T-cell (primary cell): ENCODE results near the gene TRIM9. TPM values are rescaled to one million over a fixed set of nuclear protein-coding genes. Genes with fewer than 3 reads are reported as not detected.

Source experiments
- ATAC-seq, 4 experiments: fragments of 200-7000 bp in 3 of 4; fragments of 150-1000 bp in 1 of 4; cut with Tn5 transposase; replicated peaks in 1 of 4; 1 replicate in 3 of 4; 2 replicates in 1 of 4; pipeline ENCODE4 v1.10.0; 2021; ENCODE audit warnings: moderate library complexity in 3 of 4, mild to moderate bottlenecking in 2 of 4, moderate number of reproducible peaks in 1 of 4
- CTCF ChIA-PET, 2 donors: fragments of 300-600 bp; sonication (Branson Sonifier 250); formaldehyde crosslinking; loops; one replicate each; lab custom pipeline; 2022; ENCODE audit warnings: antibody characterized with exemption in 2 of 2; lab: Charles Lee
- POLR2A ChIA-PET, 2 donors: fragments of 300-600 bp; sonication (Branson Sonifier 250); formaldehyde crosslinking; loops; one replicate each; lab custom pipeline; 2022; ENCODE audit warnings: antibody characterized with exemption in 2 of 2; lab: Charles Lee
- DNase-seq, 35 experiments: peaks; one replicate each; pipeline versions ENCODE4 v3.0.0 to v3.0.0-alpha.2; 2013 to 2023
- H3K27ac ChIP-seq: one replicate; pipeline ENCODE4 v1.5.1; 2013; ENCODE audit warnings: low read length
- H3K27me3 ChIP-seq, 2 experiments: replicated peaks in 1 of 2; 1 replicate in 1 of 2; 2 replicates in 1 of 2; pipeline versions ENCODE4 v1.6.1 to v1.7.0; 2013; ENCODE audit warnings: low read length in 1 of 2, mixed read lengths in 1 of 2; ENCODE audit not compliant: control insufficient read depth in 2 of 2, insufficient read depth in 2 of 2; ENCODE audit errors: extremely low read depth in 1 of 2
- H3K36me3 ChIP-seq, 2 donors: 1 replicate in 1 of 2; 2 replicates in 1 of 2; pipeline versions ENCODE4 v1.6.1 to v1.7.0; 2013; ENCODE audit warnings: low read length in 1 of 2; ENCODE audit not compliant: control insufficient read depth in 2 of 2, insufficient read depth in 1 of 2; ENCODE audit errors: extremely low read depth in 1 of 2
- H3K4me1 ChIP-seq, 2 experiments: 1 replicate in 1 of 2; 2 replicates in 1 of 2; pipeline versions ENCODE4 v1.6.1 to v1.7.0; 2013; ENCODE audit warnings: low read length in 2 of 2, mixed read lengths in 1 of 2; ENCODE audit not compliant: insufficient read depth in 2 of 2, control insufficient read depth in 1 of 2; ENCODE audit errors: extremely low read depth in 1 of 2
- H3K4me3 ChIP-seq, 2 donors: 1 replicate in 1 of 2; 2 replicates in 1 of 2; pipeline versions ENCODE4 v1.5.1 to v1.7.0; 2013; ENCODE audit warnings: mild to moderate bottlenecking in 2 of 2, low read length in 1 of 2, moderate library complexity in 1 of 2; ENCODE audit not compliant: control insufficient read depth in 1 of 2; ENCODE audit errors: extremely low read depth in 1 of 2
- H3K9me3 ChIP-seq: 2 replicates; pipeline ENCODE4 v1.7.0; 2013
- H3K27ac Mint-ChIP-seq, 2 donors: one replicate each; pipeline ENCODE4 v1.8.0; 2020 to 2021; ENCODE audit warnings: mild to moderate bottlenecking in 2 of 2, mixed read lengths in 2 of 2
- H3K27me3 Mint-ChIP-seq, 2 donors: one replicate each; pipeline ENCODE4 v1.8.0; 2021 to 2022; ENCODE audit warnings: mixed read lengths in 2 of 2
- H3K36me3 Mint-ChIP-seq: one replicate; pipeline ENCODE4 v1.8.0; 2021; ENCODE audit warnings: mixed read lengths
- H3K4me1 Mint-ChIP-seq, 3 donors: one replicate each; pipeline ENCODE4 v1.8.0; 2020 to 2022; ENCODE audit warnings: mixed read lengths in 3 of 3, mild to moderate bottlenecking in 1 of 3
- H3K4me3 Mint-ChIP-seq, 3 donors: one replicate each; pipeline ENCODE4 v1.8.0; 2020 to 2022; ENCODE audit warnings: mild to moderate bottlenecking in 3 of 3, mixed read lengths in 3 of 3, moderate library complexity in 3 of 3
- H3K9me3 Mint-ChIP-seq, 3 donors: one replicate each; pipeline ENCODE4 v1.8.0; 2020 to 2022; ENCODE audit warnings: mixed read lengths in 3 of 3
- WGBS: methylation state at CpG from one replicate; pipeline ENCODE4 v1.1.5; 2013; ENCODE audit warnings: missing lambda C conversion rate; ENCODE audit not compliant: insufficient coverage; 5-methylcytosine and 5-hydroxymethylcytosine counted together
- total RNA-seq, 35 experiments: library from RNA in 6 of 35; stranded (reverse) in 6 of 35; fragments of 120-200 nt in 1 of 35; gene quantifications; one replicate each; pipeline versions ENCODE4 v1.2.1 to v1.2.4 and lab custom pipeline; 2013 to 2026

Gene TRIM9
- total RNA-seq, 5 donors from 2014 or later (not counting 1 experiment from before 2014, with no cell fraction given): 0.30 to 1.3 (median 0.88) TPM

DNA sequence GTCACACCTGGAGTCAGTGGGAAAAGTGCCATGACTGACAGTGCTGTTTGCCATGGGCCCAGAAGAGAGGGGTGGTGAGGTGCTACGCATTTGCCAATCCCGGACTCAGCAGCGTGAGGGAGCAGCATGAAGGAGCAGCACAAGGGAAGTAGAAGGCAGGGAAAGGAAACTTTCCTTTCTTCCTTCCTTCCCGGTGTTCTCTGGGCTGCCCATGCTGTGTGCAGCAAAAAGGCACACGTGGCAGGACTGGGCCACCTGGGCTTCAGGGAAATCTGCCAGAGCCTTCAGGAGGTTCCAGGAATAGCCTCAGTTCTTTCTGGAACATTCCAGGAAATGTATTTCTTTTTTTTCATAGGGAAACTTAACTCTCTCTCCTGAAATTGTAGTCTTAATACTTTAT lies 23.0 kb downstream of the TRIM9 start:
- no peak overlapping the region for H3K27ac Mint-ChIP-seq
- CTCF ChIA-PET: no interaction called here
- Histone ChIP-seq H3K4me1 (no peaks in the 10 kb centered on the region), H3K36me3 (no peaks in the 10 kb centered on the region), H3K27ac (no peak overlapping the region), H3K9me3 (no peaks in the 10 kb centered on the region), H3K4me3 (no peak overlapping the region), H3K27me3 (peaks cover 0 to 7% of the 10 kb centered on the region in 2 experiments)
- H3K9me3 Mint-ChIP-seq: peaks cover 0 to 4% (median 0%) of the 10 kb centered on the region in 3 donors
- H3K4me3 Mint-ChIP-seq: no peak overlapping the region
- H3K36me3 Mint-ChIP-seq: no peaks in the 10 kb centered on the region
- no peak for DNase-seq
- ATAC-seq: no peak
- H3K4me1 Mint-ChIP-seq: no peaks in the 10 kb centered on the region
- 75% methylated on average over 2 of the region's 5 CpGs for WGBS
- H3K27me3 Mint-ChIP-seq: peaks cover 7 to 15% of the 10 kb centered on the region in 2 donors
- POLR2A ChIA-PET: no interaction called here

DNA sequence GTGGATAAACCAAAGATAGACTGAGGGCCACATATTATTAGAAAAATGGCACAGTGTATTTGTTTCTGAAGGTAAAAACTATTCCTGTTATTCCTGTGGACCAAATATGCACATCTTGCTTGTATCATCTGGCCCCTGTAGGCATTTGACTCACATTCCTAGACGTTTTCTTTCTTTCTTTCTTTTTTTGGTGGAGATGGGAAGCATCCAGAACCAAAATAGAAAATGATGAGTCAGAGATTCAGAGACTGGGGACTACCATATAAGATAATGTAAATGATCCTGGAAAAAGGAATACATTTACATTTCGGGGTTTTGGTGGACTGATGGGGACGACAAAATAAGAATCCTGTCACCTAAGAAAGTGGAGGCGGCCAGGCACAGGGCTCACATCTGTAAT lies 24.2 kb downstream of the TRIM9 start:
- H3K4me3 ChIP-seq: no peak overlapping the region
- peaks cover 0 to 7% of the 10 kb centered on the region in 2 experiments for H3K27me3 ChIP-seq
- ChIA-PET CTCF (no interaction called here), POLR2A (no interaction called here)
- peaks cover 5 to 10% of the 10 kb centered on the region in 2 donors for H3K27me3 Mint-ChIP-seq
- no peak overlapping the region for H3K4me3 Mint-ChIP-seq
- no peaks in the 10 kb centered on the region for H3K36me3 Mint-ChIP-seq
- H3K36me3 ChIP-seq: no peaks in the 10 kb centered on the region
- H3K9me3 ChIP-seq: no peaks in the 10 kb centered on the region
- ATAC-seq (no peak), DNase-seq (no peak)
- no peak overlapping the region for H3K27ac Mint-ChIP-seq
- H3K4me1 ChIP-seq: no peaks in the 10 kb centered on the region
- peaks cover 0 to 4% (median 0%) of the 10 kb centered on the region in 3 donors for H3K9me3 Mint-ChIP-seq
- no peak overlapping the region for H3K27ac ChIP-seq
- WGBS: 100% methylated on average over 2 of the region's 4 CpGs
- H3K4me1 Mint-ChIP-seq: no peaks in the 10 kb centered on the region

DNA sequence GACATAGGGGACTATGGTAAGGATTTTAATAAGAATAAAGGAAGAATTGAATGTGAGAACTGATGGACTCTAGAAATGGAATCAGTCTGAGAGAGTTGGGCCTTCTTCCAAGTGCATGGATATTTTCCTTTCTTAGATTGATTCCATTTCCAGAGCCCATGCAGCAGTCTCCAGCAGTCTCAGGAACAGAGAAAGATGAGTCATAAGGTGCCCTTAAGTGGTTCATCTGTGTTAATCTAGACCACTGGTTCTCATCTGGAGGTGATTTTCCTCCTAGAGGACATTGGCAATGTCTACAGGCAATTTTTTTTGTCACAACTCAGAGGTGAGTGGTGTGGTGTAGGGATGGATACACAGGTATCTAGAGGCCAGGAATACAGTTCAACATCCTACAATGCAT lies 25.9 kb downstream of the TRIM9 start:
- DNase-seq (no peak), ATAC-seq (no peak)
- peaks cover 0 to 4% (median 0%) of the 10 kb centered on the region in 3 donors for H3K9me3 Mint-ChIP-seq
- H3K27me3 Mint-ChIP-seq: peaks cover 5 to 7% of the 10 kb centered on the region in 2 donors
- Histone ChIP-seq H3K27ac (no peak overlapping the region), H3K27me3 (peaks cover 0 to 7% of the 10 kb centered on the region in 2 experiments), H3K36me3 (no peaks in the 10 kb centered on the region), H3K4me1 (no peaks in the 10 kb centered on the region), H3K9me3 (no peaks in the 10 kb centered on the region), H3K4me3 (no peak overlapping the region)
- H3K27ac Mint-ChIP-seq: no peak overlapping the region
- POLR2A ChIA-PET: no interaction called here
- no peaks in the 10 kb centered on the region for H3K4me1 Mint-ChIP-seq
- H3K36me3 Mint-ChIP-seq: no peaks in the 10 kb centered on the region
- no peak overlapping the region for H3K4me3 Mint-ChIP-seq
- CTCF ChIA-PET: no interaction called here

- peaks cover 0 to 6% (median 2%) of the 10 kb centered on the region in 3 donors for H3K9me3 Mint-ChIP-seq
- DNase-seq (no peak), ATAC-seq (no peak)
- Histone ChIP-seq H3K27me3 (peaks cover 0 to 7% of the 10 kb centered on the region in 2 experiments), H3K4me3 (no peak overlapping the region), H3K4me1 (no peaks in the 10 kb centered on the region), H3K27ac (no peak overlapping the region), H3K36me3 (no peaks in the 10 kb centered on the region), H3K9me3 (no peaks in the 10 kb centered on the region)
- ChIA-PET POLR2A (no interaction called here), CTCF (interaction anchor here in 1 of 2 donors (0.6 kb wide), 1 partner anchor 1220 kb away, joined by 3 read pairs; no protein-coding TSS in a partner anchor)
- H3K36me3 Mint-ChIP-seq: no peaks in the 10 kb centered on the region
- H3K4me3 Mint-ChIP-seq: no peak overlapping the region
- no peaks in the 10 kb centered on the region for H3K4me1 Mint-ChIP-seq
- no peak overlapping the region for H3K27ac Mint-ChIP-seq
- no CpG with 5 or more reads among the region's 2 CpGs for WGBS
- H3K27me3 Mint-ChIP-seq: peaks cover under 1 to 7% of the 10 kb centered on the region in 2 donors
These were observed 26.6 kb downstream of the TRIM9 start for GRCh38 chr14:51068268-51068667.

DNA sequence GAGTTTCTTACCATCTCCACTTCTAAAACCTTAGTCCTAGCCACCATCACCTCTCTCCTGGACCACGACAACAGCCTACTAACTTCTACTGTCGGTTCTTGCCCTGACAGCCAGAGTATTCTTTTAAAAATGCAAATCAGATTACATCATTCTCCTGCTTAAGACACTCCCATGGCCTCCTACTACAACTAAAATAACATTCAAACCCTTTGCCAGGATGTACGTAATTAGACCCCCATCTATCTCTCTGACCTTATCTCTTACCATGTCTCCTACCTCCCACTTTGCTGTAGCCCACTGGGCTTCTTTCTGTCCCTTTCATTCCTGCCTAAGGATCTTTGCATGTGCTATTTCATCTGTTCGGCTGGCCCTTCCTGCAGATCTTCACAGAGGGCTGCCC lies 27.6 kb downstream of the TRIM9 start:
- ATAC-seq: no peak
- 92% methylated on average over 4 of the region's 4 CpGs for WGBS
- no peak overlapping the region for H3K27ac ChIP-seq
- no peaks in the 10 kb centered on the region for H3K36me3 ChIP-seq
- Mint-ChIP-seq H3K36me3 (no peaks in the 10 kb centered on the region), H3K27me3 (peaks cover 0 to 8% of the 10 kb centered on the region in 2 donors), H3K27ac (no peak overlapping the region), H3K9me3 (peaks cover 4 to 16% (median 10%) of the 10 kb centered on the region in 3 donors), H3K4me1 (no peaks in the 10 kb centered on the region), H3K4me3 (no peak overlapping the region)
- H3K4me1 ChIP-seq: no peaks in the 10 kb centered on the region
- H3K9me3 ChIP-seq: no peaks in the 10 kb centered on the region
- no peak for DNase-seq
- H3K4me3 ChIP-seq: no peak overlapping the region
- POLR2A ChIA-PET: no interaction called here
- peaks cover 0 to 7% of the 10 kb centered on the region in 2 experiments for H3K27me3 ChIP-seq
- CTCF ChIA-PET: interaction anchor here in 1 of 2 donors (0.6 kb wide), 1 partner anchor 232 kb away, joined by 5 read pairs; no protein-coding TSS in a partner anchor

DNA sequence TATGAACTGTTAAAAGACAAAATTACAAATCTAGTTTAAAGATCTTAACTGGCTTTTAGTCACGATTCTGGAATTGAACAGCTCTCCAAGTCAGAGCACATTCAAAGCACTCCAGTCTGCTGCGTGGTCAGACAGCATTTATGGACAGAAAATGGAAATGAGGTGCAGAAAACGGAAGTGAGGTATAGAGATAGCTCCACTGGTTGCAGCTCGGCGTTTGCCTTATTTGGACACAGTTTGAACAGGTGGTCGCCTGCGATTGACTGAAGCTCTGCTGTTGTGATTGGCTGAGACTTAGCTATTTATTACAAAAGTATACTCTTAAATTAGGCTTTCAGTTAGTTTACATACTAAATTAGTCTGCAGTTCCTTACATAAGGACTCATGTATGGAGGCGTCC lies 28.3 kb downstream of the TRIM9 start:
- Histone ChIP-seq H3K27me3 (peaks cover 0 to 3% of the 10 kb centered on the region in 2 experiments), H3K9me3 (no peaks in the 10 kb centered on the region), H3K4me1 (no peaks in the 10 kb centered on the region), H3K27ac (no peak overlapping the region), H3K36me3 (no peaks in the 10 kb centered on the region), H3K4me3 (no peak overlapping the region)
- Mint-ChIP-seq H3K36me3 (no peaks in the 10 kb centered on the region), H3K27ac (no peak overlapping the region), H3K9me3 (peaks cover 4 to 18% (median 10%) of the 10 kb centered on the region in 3 donors), H3K27me3 (peaks cover 0 to 8% of the 10 kb centered on the region in 2 donors), H3K4me3 (no peak overlapping the region), H3K4me1 (no peaks in the 10 kb centered on the region)
- ChIA-PET POLR2A (no interaction called here), CTCF (interaction anchor here in 1 of 2 donors (0.6 kb wide), 1 partner anchor 233 kb away, joined by 5 read pairs; no protein-coding TSS in a partner anchor)
- DNase-seq (no peak), ATAC-seq (no peak)
- 81% methylated on average over 3 of the region's 8 CpGs for WGBS
